ENCODE data around the gene KIF19.

DNA sequence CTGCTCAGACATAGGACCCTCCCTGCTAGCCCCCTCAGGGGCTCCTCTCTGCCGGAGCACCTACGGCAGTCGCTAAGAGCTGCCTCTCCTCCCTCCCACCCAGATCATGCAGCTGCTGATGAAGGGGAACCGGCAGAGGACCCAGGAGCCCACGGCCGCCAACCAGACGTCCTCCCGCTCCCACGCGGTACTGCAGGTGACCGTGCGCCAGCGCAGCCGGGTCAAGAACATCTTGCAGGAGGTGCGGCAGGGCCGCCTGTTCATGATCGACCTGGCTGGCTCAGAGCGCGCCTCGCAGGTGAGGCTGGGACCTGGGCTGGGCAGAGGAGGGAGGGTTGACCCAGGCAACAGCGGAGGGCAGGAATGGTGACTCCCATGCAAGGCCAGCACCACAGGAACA lies 18.6 kb downstream of the KIF19 start:
- TF ChIP-seq POLR2A (IDR thresholded peaks at IDR 0.05) (no peak), CTCF (IDR thresholded peaks at IDR 0.05) (no peak)
